ENCODE results near the gene HMCN1. TPM values are rescaled to one million over a fixed set of nuclear protein-coding genes. Genes with fewer than 3 reads are reported as not detected.

Gene HMCN1
- total RNA-seq, 1 experiment from 2014 or later: 0.23 TPM

DNA sequence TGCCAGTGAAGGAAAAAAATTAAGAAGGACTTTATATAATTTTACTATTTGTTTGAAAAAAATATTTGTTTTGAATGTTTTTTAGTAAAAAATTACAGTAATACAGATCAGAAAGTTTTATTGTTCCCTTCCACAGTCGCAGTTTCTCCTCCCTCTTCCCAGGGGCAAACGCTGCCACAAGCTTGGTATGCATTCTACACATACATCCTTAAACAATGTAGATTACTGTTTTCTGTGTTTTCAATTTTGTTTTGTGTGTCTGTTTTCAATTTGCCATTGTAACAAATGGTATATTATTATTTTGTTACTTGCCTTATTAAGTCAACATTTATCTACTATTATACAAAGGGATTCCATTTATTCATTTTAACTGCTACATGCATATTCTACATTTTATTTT, 257.1 kb downstream of the HMCN1 start:
- TF ChIP-seq, protein P1, sequence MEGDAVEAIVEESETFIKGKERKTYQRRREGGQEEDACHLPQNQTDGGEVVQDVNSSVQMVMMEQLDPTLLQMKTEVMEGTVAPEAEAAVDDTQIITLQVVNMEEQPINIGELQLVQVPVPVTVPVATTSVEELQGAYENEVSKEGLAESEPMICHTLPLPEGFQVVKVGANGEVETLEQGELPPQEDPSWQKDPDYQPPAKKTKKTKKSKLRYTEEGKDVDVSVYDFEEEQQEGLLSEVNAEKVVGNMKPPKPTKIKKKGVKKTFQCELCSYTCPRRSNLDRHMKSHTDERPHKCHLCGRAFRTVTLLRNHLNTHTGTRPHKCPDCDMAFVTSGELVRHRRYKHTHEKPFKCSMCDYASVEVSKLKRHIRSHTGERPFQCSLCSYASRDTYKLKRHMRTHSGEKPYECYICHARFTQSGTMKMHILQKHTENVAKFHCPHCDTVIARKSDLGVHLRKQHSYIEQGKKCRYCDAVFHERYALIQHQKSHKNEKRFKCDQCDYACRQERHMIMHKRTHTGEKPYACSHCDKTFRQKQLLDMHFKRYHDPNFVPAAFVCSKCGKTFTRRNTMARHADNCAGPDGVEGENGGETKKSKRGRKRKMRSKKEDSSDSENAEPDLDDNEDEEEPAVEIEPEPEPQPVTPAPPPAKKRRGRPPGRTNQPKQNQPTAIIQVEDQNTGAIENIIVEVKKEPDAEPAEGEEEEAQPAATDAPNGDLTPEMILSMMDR (IDR thresholded peaks at IDR 0.05): no peak
- TF ChIP-seq, protein P2, sequence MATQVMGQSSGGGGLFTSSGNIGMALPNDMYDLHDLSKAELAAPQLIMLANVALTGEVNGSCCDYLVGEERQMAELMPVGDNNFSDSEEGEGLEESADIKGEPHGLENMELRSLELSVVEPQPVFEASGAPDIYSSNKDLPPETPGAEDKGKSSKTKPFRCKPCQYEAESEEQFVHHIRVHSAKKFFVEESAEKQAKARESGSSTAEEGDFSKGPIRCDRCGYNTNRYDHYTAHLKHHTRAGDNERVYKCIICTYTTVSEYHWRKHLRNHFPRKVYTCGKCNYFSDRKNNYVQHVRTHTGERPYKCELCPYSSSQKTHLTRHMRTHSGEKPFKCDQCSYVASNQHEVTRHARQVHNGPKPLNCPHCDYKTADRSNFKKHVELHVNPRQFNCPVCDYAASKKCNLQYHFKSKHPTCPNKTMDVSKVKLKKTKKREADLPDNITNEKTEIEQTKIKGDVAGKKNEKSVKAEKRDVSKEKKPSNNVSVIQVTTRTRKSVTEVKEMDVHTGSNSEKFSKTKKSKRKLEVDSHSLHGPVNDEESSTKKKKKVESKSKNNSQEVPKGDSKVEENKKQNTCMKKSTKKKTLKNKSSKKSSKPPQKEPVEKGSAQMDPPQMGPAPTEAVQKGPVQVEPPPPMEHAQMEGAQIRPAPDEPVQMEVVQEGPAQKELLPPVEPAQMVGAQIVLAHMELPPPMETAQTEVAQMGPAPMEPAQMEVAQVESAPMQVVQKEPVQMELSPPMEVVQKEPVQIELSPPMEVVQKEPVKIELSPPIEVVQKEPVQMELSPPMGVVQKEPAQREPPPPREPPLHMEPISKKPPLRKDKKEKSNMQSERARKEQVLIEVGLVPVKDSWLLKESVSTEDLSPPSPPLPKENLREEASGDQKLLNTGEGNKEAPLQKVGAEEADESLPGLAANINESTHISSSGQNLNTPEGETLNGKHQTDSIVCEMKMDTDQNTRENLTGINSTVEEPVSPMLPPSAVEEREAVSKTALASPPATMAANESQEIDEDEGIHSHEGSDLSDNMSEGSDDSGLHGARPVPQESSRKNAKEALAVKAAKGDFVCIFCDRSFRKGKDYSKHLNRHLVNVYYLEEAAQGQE (IDR thresholded peaks at IDR 0.05; ENCODE audit: insufficient read depth in 1 of 2, low read depth in 2 of 2, low read length in 1 of 2): no peak
- no peak for TF ChIP-seq TCF7L2 (IDR thresholded peaks at IDR 0.05; ENCODE audit: low read depth, low read length)
- TF ChIP-seq SIN3A (IDR thresholded peaks at IDR 0.05; ENCODE audit: borderline replicate concordance, insufficient read depth, low read depth, low read length): no peak
- TF ChIP-seq POLR2AphosphoS5 (IDR thresholded peaks at IDR 0.05; ENCODE audit: low read depth, low read length): no peak

GRCh38 chr1:185996211-185996610, 262.0 kb downstream of the HMCN1 start:
- Histone ChIP-seq H3K27me3 (ENCODE audit: control insufficient read depth, insufficient read depth, low read length) (no peaks in the 10 kb centered on the region), H3K36me3 (ENCODE audit: control insufficient read depth, insufficient read depth, low read length) (no peaks in the 10 kb centered on the region), H3K27ac (ENCODE audit: low read length) (no peak overlapping the region), H3K4me1 (ENCODE audit: control insufficient read depth, insufficient read depth, low read length) (no peaks in the 10 kb centered on the region), H3K4me3 (ENCODE audit: low read depth in 2 of 2, low read length in 2 of 2) (no peak overlapping the region), H3K9me3 (ENCODE audit: control insufficient read depth, insufficient read depth, low read depth, low read length) (no peaks in the 10 kb centered on the region; the same call in 1 of the 2 replicates)
- POLR2A ChIA-PET: no interaction called here
- intact Hi-C loops (cut with micrococcal nuclease; ENCODE audit: unreplicated experiment): no loop called here
- DNase-seq (ENCODE audit: low read depth, low spot score) (no peak), ATAC-seq (no peak)
- BruUV-seq (replicated peaks): no TSS peak
- TF ChIP-seq, protein P1 (IDR thresholded peaks at IDR 0.05): no peak
- TF ChIP-seq POLR2AphosphoS5 (IDR thresholded peaks at IDR 0.05; ENCODE audit: low read depth, low read length) (no peak), SIN3A (IDR thresholded peaks at IDR 0.05; ENCODE audit: borderline replicate concordance, insufficient read depth, low read depth, low read length) (no peak), TCF7L2 (IDR thresholded peaks at IDR 0.05; ENCODE audit: low read depth, low read length) (no peak)
- TF ChIP-seq, protein P2 (IDR thresholded peaks at IDR 0.05; ENCODE audit: insufficient read depth in 1 of 2, low read depth in 2 of 2, low read length in 1 of 2): no peak
- in situ Hi-C loops (cut with HindIII; ENCODE audit: low pct_unique_long_range_greater_than_20kb, low sequenced_read_pairs): no loop called here
- CTCF ChIA-PET: no interaction called here

More for the DNA sequence above, 257.1 kb downstream of the HMCN1 start:
- no peak overlapping the region for H3K27ac ChIP-seq (ENCODE audit: low read length)
- ChIA-PET CTCF (no interaction called here), POLR2A (no interaction called here)
- H3K9me3 ChIP-seq (ENCODE audit: control insufficient read depth, insufficient read depth, low read depth, low read length): no peaks in the 10 kb centered on the region; the same call in 1 of the 2 replicates
- no peaks in the 10 kb centered on the region for H3K27me3 ChIP-seq (ENCODE audit: control insufficient read depth, insufficient read depth, low read length)
- DNase-seq (ENCODE audit: low read depth, low spot score): no peak
- in situ Hi-C loops (cut with HindIII; ENCODE audit: low pct_unique_long_range_greater_than_20kb, low sequenced_read_pairs) (no loop called here), intact Hi-C loops (cut with micrococcal nuclease; ENCODE audit: unreplicated experiment) (no loop called here)
- no peaks in the 10 kb centered on the region for H3K36me3 ChIP-seq (ENCODE audit: control insufficient read depth, insufficient read depth, low read length)
- H3K4me1 ChIP-seq (ENCODE audit: control insufficient read depth, insufficient read depth, low read length): no peaks in the 10 kb centered on the region
- H3K4me3 ChIP-seq (ENCODE audit: low read depth in 2 of 2, low read length in 2 of 2): no peak overlapping the region
- BruUV-seq (replicated peaks): no TSS peak
- ATAC-seq: no peak

Data from Panc1 (cell line).